K562 (cell line): ENCODE measurements around the gene CNTF. TPM values are rescaled to one million over a fixed set of nuclear protein-coding genes. Genes with fewer than 3 reads are reported as not detected.

ENCODE experiments used
- ARNT ChIP-seq, 2 experiments: fragments of 450-650 bp; IDR thresholded peaks; 2 replicates each; pipeline ENCODE4 v1.6.1; 2016; ENCODE audit warnings: mild to moderate bottlenecking in 1 of 2
- BRF1 ChIP-seq: IDR thresholded peaks from 3 replicates; pipeline ENCODE4 v1.6.1; 2011; ENCODE audit warnings: borderline replicate concordance, mild to moderate bottlenecking; ENCODE audit not compliant: insufficient read length; ENCODE audit errors: extremely low read depth
- CBX1 ChIP-seq: sonication (generic); IDR thresholded peaks from 2 replicates; pipeline ENCODE4 v1.6.1; 2016; ENCODE audit warnings: antibody characterized with exemption, low read depth, mild to moderate bottlenecking
- CGGBP1 ChIP-seq: fragments of 250-450 bp; sonication (Bioruptor Pico); IDR thresholded peaks from 2 replicates; pipeline ENCODE4 v1.9.0; 2021; ENCODE audit warnings: mild to moderate bottlenecking
- CHCHD3 ChIP-seq: fragments of 250-450 bp; sonication (Bioruptor Pico); IDR thresholded peaks from 2 replicates; pipeline ENCODE4 v2.1.2; 2022; ENCODE audit warnings: mild to moderate bottlenecking
- DPF2 ChIP-seq: fragments of 450-650 bp; IDR thresholded peaks from 2 replicates; pipeline ENCODE4 v1.6.1; 2016
- E2F3 ChIP-seq: fragments of 250-450 bp; sonication (Bioruptor Pico); IDR thresholded peaks from 2 replicates; pipeline ENCODE4 v1.4.0; 2020; ENCODE audit warnings: mild to moderate bottlenecking
- LCOR ChIP-seq: sonication (generic); formaldehyde crosslinking; IDR thresholded peaks from 2 replicates; pipeline ENCODE4 v1.8.0; 2022; ENCODE audit warnings: mild to moderate bottlenecking, missing genetic modification reagents
- MYNN ChIP-seq, 2 experiments: sonication (generic); formaldehyde crosslinking in 1 of 2; IDR thresholded peaks; 2 replicates each; pipeline versions ENCODE4 v1.5.0 to v1.6.1; 2016 to 2020; ENCODE audit warnings: antibody characterized with exemption in 1 of 2, missing genetic modification reagents in 1 of 2
- RBM14 ChIP-seq: fragments of 200-400 bp; formaldehyde crosslinking; IDR thresholded peaks from 2 replicates; pipeline ENCODE4 v1.6.1; 2018; ENCODE audit warnings: low read depth, mild to moderate bottlenecking, low read length, moderate library complexity, borderline replicate concordance; ENCODE audit not compliant: insufficient read depth
- RBM22 ChIP-seq: fragments of 200-400 bp; formaldehyde crosslinking; IDR thresholded peaks from 2 replicates; pipeline ENCODE4 v1.6.1; 2018; ENCODE audit warnings: low read length, low read depth; ENCODE audit not compliant: poor library complexity, severe bottlenecking
- SAP30 ChIP-seq: fragments of 200-600 bp; sonication (generic); IDR thresholded peaks from 2 replicates; pipeline ENCODE4 v1.6.1; 2012; ENCODE audit warnings: borderline replicate concordance, low read depth, mild to moderate bottlenecking, moderate library complexity, low read length, control low read depth, inconsistent platforms; ENCODE audit not compliant: insufficient read depth, poor library complexity, severe bottlenecking
- SMAD2 ChIP-seq: fragments of 150-350 bp; IDR thresholded peaks from 2 replicates; pipeline ENCODE4 v1.6.1; 2014; ENCODE audit warnings: low read depth, mild to moderate bottlenecking, low read length
- SOX6 ChIP-seq: fragments of 450-650 bp; IDR thresholded peaks from 2 replicates; pipeline ENCODE4 v1.6.1; 2014; ENCODE audit warnings: mild to moderate bottlenecking
- STAT5A ChIP-seq: IDR thresholded peaks from 2 replicates; pipeline ENCODE4 v1.6.1; 2012; ENCODE audit warnings: low read length, inconsistent platforms, borderline replicate concordance
- TCFL5 ChIP-seq: fragments of 250-450 bp; sonication (Bioruptor Pico); conservative IDR thresholded peaks from 2 replicates; pipeline ENCODE4 v1.6.1; 2021; ENCODE audit warnings: mild to moderate bottlenecking, moderate library complexity, matching md5 sums
- USF2 ChIP-seq: sonication (generic); formaldehyde crosslinking; IDR thresholded peaks from 2 replicates; pipeline ENCODE4 v1.5.0; 2020; ENCODE audit warnings: missing genetic modification reagents
- XRCC3 ChIP-seq: fragments of 450-650 bp; IDR thresholded peaks from 2 replicates; pipeline ENCODE4 v1.6.1; 2017; ENCODE audit warnings: mild to moderate bottlenecking, moderate library complexity
- ZNF282 ChIP-seq: sonication (generic); formaldehyde crosslinking; IDR thresholded peaks from 2 replicates; pipeline ENCODE4 v1.8.1; 2023; ENCODE audit warnings: missing genetic modification reagents
- ZNF316 ChIP-seq: fragments of 450-650 bp; IDR thresholded peaks from 2 replicates; pipeline ENCODE4 v1.6.1; 2016
- polyA plus RNA-seq, 8 experiments: library from polyadenylated mRNA; depleted of rRNA in 4 of 8; stranded (reverse) in 5 of 8; unstranded in 3 of 8; fragments of >200 nt; fragmentation: Nextera tagmentation in 2 of 8; fragmentation: Illumina TruSeq in 1 of 8; extraction: Ambion mirVana in 2 of 8; extraction: Trizol in 1 of 8; gene quantifications; 2 replicates each; pipeline versions ENCODE4 v1.2.1 to v1.2.3, GENCODE V29; 2011 to 2014; ENCODE audit warnings: inconsistent platforms in 1 of 8, missing spikeins in 1 of 8
- total RNA-seq, 7 experiments: library from RNA; depleted of rRNA in 6 of 7; stranded (reverse); fragments of >200 nt in 6 of 7; fragmentation: Illumina TruSeq in 2 of 7; extraction: Trizol in 2 of 7; gene quantifications; 2 replicates each; pipeline versions ENCODE4 v1.2.1 to v1.2.3, GENCODE V29; 2011 to 2021; ENCODE audit warnings: low replicate concordance in 1 of 7
- TF ChIP-seq, protein P1 (sequence below): fragments of 450-650 bp; formaldehyde crosslinking; IDR thresholded peaks from 2 replicates; pipeline ENCODE4 v1.4.0; 2022; ENCODE audit warnings: missing genetic modification characterization
- TF ChIP-seq, protein P2 (sequence below), 2 experiments: IDR thresholded peaks in 1 of 2; conservative IDR thresholded peaks in 1 of 2; 2 replicates each; pipeline ENCODE4 v1.6.1; 2016; ENCODE audit warnings: low read depth in 2 of 2, mild to moderate bottlenecking in 1 of 2, missing compliant biosample characterization in 1 of 2, missing genetic modification characterization in 1 of 2, moderate library complexity in 1 of 2

The CNTF gene
- total and polyA plus RNA-seq, 9 of the 15 experiments (the other 6 are each of a cell fraction or from before 2014, with no cell fraction given) = 0.17 to 5.0 (median 2.3) TPM

GRCh38 chr11:58579192-58580129, 43.0 kb upstream of the CNTF start (continued):
- TF ChIP-seq CHCHD3 (CRISPR knock-in tag) (no peak), ARNT (IDR thresholded peaks at IDR 0.05) (peak; percentile 84 to 85; a peak in 2 of 4 replicates), XRCC3 (no peak), ZNF316 (peak; percentile 28), SOX6 (peak; percentile 70), DPF2 (peak; percentile 76), RBM22 (peak; percentile 50), USF2 (CRISPR knock-in tag) (peak; percentile 98), ZNF282 (0 out of 2 replicates have a peak, but pooled peaks have one; percentile 42), CBX1 (peak; percentile 80; the same call in 1 of the 2 replicates), LCOR (CRISPR knock-in tag) (peak; percentile 83), E2F3 (CRISPR knock-in tag) (peak; percentile 9; the same call in 1 of the 2 replicates), STAT5A (no peak), SMAD2 (no peak), SAP30 (peak; percentile 89), MYNN (IDR thresholded peaks at IDR 0.05) (peak; percentile 69; the same call in 1 of the 2 replicates), MYNN (CRISPR knock-in tag; IDR thresholded peaks at IDR 0.05) (no peak), RBM14 (0 out of 2 replicates have a peak, but pooled peaks have one; percentile 48), BRF1 (no peak), TCFL5 (CRISPR knock-in tag) (no peak), CGGBP1 (CRISPR knock-in tag) (no peak)
- TF ChIP-seq, protein P1, sequence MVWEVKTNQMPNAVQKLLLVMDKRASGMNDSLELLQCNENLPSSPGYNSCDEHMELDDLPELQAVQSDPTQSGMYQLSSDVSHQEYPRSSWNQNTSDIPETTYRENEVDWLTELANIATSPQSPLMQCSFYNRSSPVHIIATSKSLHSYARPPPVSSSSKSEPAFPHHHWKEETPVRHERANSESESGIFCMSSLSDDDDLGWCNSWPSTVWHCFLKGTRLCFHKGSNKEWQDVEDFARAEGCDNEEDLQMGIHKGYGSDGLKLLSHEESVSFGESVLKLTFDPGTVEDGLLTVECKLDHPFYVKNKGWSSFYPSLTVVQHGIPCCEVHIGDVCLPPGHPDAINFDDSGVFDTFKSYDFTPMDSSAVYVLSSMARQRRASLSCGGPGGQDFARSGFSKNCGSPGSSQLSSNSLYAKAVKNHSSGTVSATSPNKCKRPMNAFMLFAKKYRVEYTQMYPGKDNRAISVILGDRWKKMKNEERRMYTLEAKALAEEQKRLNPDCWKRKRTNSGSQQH (CRISPR knock-in tag) = 0 out of 2 replicates have a peak, but pooled peaks have one; percentile 56
- TF ChIP-seq, protein P2, sequence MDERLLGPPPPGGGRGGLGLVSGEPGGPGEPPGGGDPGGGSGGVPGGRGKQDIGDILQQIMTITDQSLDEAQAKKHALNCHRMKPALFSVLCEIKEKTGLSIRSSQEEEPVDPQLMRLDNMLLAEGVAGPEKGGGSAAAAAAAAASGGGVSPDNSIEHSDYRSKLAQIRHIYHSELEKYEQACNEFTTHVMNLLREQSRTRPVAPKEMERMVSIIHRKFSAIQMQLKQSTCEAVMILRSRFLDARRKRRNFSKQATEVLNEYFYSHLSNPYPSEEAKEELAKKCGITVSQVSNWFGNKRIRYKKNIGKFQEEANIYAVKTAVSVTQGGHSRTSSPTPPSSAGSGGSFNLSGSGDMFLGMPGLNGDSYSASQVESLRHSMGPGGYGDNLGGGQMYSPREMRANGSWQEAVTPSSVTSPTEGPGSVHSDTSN (CRISPR knock-in tag; IDR thresholded peaks at IDR 0.05; ENCODE audit: low read depth) = no peak
- TF ChIP-seq, protein P2 (tag; conservative IDR thresholded peaks at IDR 0.05; ENCODE audit: low read depth) = peak; percentile 56; the same call in 1 of the 2 replicates
